Tibial nerve (tissue), 4 donors: ENCODE data around the gene ADSS1. TPM values are rescaled to one million over a fixed set of nuclear protein-coding genes. Genes with fewer than 3 reads are reported as not detected.

Experiments used
- DNase-seq, 2 donors: peaks; one replicate each; pipeline ENCODE4 v3.0.0-alpha.2; 2019; ENCODE audit warnings: low spot score in 2 of 2
- H3K27ac ChIP-seq, 4 donors: fragments of 200-600 bp; sonication (generic) in 3 of 4; one replicate each; pipeline ENCODE4 v1.5.1; 2017 to 2019; ENCODE audit warnings: mild to moderate bottlenecking in 1 of 4
- H3K27me3 ChIP-seq, 2 donors: fragments of 200-600 bp; sonication (generic) in 1 of 2; one replicate each; pipeline versions ENCODE4 v1.5.1 to v1.6.0; 2017 to 2019
- H3K36me3 ChIP-seq, 3 donors: fragments of 200-600 bp; sonication (generic); one replicate each; pipeline ENCODE4 v1.5.1; 2018 to 2019
- H3K4me1 ChIP-seq, 4 donors: fragments of 200-600 bp; sonication (generic) in 3 of 4; one replicate each; pipeline ENCODE4 v1.5.1; 2017 to 2019
- H3K4me3 ChIP-seq, 4 donors: fragments of 200-600 bp; sonication (generic) in 3 of 4; one replicate each; pipeline ENCODE4 v1.5.1; 2017 to 2019; ENCODE audit warnings: mild to moderate bottlenecking in 1 of 4, moderate library complexity in 1 of 4
- H3K9me3 ChIP-seq, 4 donors: fragments of 200-600 bp; sonication (generic) in 3 of 4; one replicate each; pipeline ENCODE4 v1.5.1; 2017 to 2019
- CTCF ChIP-seq, 5 experiments: fragments of 200-600 bp in 3 of 5; fragments of 450-650 bp in 2 of 5; sonication (generic) in 3 of 5; IDR thresholded peaks; one replicate each; pipeline ENCODE4 v1.5.1; 2016 to 2019; ENCODE audit warnings: antibody characterized with exemption in 5 of 5, mild to moderate bottlenecking in 3 of 5, moderate library complexity in 2 of 5
- EP300 ChIP-seq, 2 donors: sonication (generic); formaldehyde crosslinking; IDR thresholded peaks; one replicate each; pipeline ENCODE4 v1.6.1; 2017; ENCODE audit warnings: antibody characterized with exemption in 2 of 2, mild to moderate bottlenecking in 1 of 2
- POLR2A ChIP-seq, 2 donors: fragments of 450-650 bp; IDR thresholded peaks; one replicate each; pipeline ENCODE4 v1.6.1; 2017; ENCODE audit warnings: antibody characterized with exemption in 2 of 2, mild to moderate bottlenecking in 2 of 2, moderate library complexity in 2 of 2
- WGBS, 2 donors: methylation state at CpG; one replicate each; pipeline ENCODE4 v1.1.5; 2018; 5-methylcytosine and 5-hydroxymethylcytosine counted together
- total RNA-seq, 4 donors: library from RNA; depleted of rRNA; stranded (reverse); fragments of >200 nt; gene quantifications; one replicate each; pipeline ENCODE4 v1.1.0, GENCODE V29; 2016

The ADSS1 gene
- total RNA-seq, 4 donors from 2014 or later, result 4.8 to 11.4 (median 6.3) TPM

GRCh38 chr14:104752735-104753527 lies 28.9 kb downstream of the ADSS1 start, which contains the start of gene SIVA1:
Gene SIVA1, plus strand, starts transcription at chr14:104753147. Its CDS starts 55 bp downstream, at chr14:104753202.
- no peaks in the 10 kb centered on the region for H3K27me3 ChIP-seq
- peak within 1 kb of the TSS; percentile 87 to 100 (median 92) for H3K4me3 ChIP-seq
- H3K4me1 ChIP-seq, result peaks cover 0 to 58% (median 25%) of the 10 kb centered on the region in 4 donors
- peak within 1 kb of the TSS; percentile 86 to 95 (median 93) for H3K27ac ChIP-seq
- TF ChIP-seq EP300 (IDR thresholded peaks at IDR 0.05) (peak; percentile 90 to 94), CTCF (IDR thresholded peaks at IDR 0.05) (peak in 2 of 5 experiments; percentile 18 to 36), POLR2A (IDR thresholded peaks at IDR 0.05) (peak; percentile 72 to 81)
- peak; percentile 99 for DNase-seq
- no peaks in the 10 kb centered on the region for H3K9me3 ChIP-seq
- peaks cover 0 to 29% (median 3%) of the 10 kb centered on the region in 3 donors for H3K36me3 ChIP-seq
- 0 to 1% methylated on average over 31 to 81 of the region's 95 CpGs for WGBS, 2 donors

GRCh38 chr14:104753528-104754212 lies 29.6 kb downstream of the ADSS1 start:
- DNase-seq, result no peak
- Histone ChIP-seq H3K27ac (peak overlapping the region; percentile 86 to 95 (median 93)), H3K9me3 (no peaks in the 10 kb centered on the region), H3K4me1 (peaks cover 0 to 51% (median 24%) of the 10 kb centered on the region in 4 donors), H3K4me3 (peak overlapping the region; percentile 87 to 100 (median 92)), H3K27me3 (no peaks in the 10 kb centered on the region), H3K36me3 (peaks cover 0 to 37% (median 3%) of the 10 kb centered on the region in 3 donors)
- TF ChIP-seq EP300 (IDR thresholded peaks at IDR 0.05), result no peak
- TF ChIP-seq POLR2A (IDR thresholded peaks at IDR 0.05), result no peak
- no peak for TF ChIP-seq CTCF (IDR thresholded peaks at IDR 0.05)
- 2 to 3% methylated on average over 24 to 30 of the region's 30 CpGs for WGBS, 2 donors

GRCh38 chr14:104754213-104754851 lies 30.3 kb downstream of the ADSS1 start:
- no peaks in the 10 kb centered on the region for H3K9me3 ChIP-seq
- H3K4me3 ChIP-seq, result peak overlapping the region; percentile 87 to 100 (median 92)
- WGBS, 2 donors, result 57 to 63% methylated on average over 13 of the region's 13 CpGs
- TF ChIP-seq CTCF (IDR thresholded peaks at IDR 0.05) (no peak), POLR2A (IDR thresholded peaks at IDR 0.05) (no peak), EP300 (IDR thresholded peaks at IDR 0.05) (no peak)
- no peaks in the 10 kb centered on the region for H3K27me3 ChIP-seq
- H3K27ac ChIP-seq, result peak overlapping the region; percentile 86 to 95 (median 93)
- H3K4me1 ChIP-seq, result peaks cover 0 to 44% (median 23%) of the 10 kb centered on the region in 4 donors
- peaks cover 0 to 43% (median 3%) of the 10 kb centered on the region in 3 donors for H3K36me3 ChIP-seq
- no peak for DNase-seq

- DNase-seq, result no peak
- Histone ChIP-seq H3K9me3 (no peaks in the 10 kb centered on the region), H3K4me3 (no peak overlapping the region), H3K27me3 (no peaks in the 10 kb centered on the region), H3K27ac (no peak overlapping the region), H3K4me1 (peaks cover 0 to 34% (median 19%) of the 10 kb centered on the region in 4 donors), H3K36me3 (peaks cover 0 to 56% (median 3%) of the 10 kb centered on the region in 3 donors)
- TF ChIP-seq EP300 (IDR thresholded peaks at IDR 0.05), result no peak
- TF ChIP-seq POLR2A (IDR thresholded peaks at IDR 0.05), result no peak
- TF ChIP-seq CTCF (IDR thresholded peaks at IDR 0.05), result no peak
- WGBS, 2 donors, result 78 to 82% methylated on average over 3 to 4 of the region's 11 CpGs
Observed at GRCh38 chr14:104755621-104756020, 31.6 kb downstream of the ADSS1 start.
